Measurements from ENCODE around the gene PSMD14.

DNA sequence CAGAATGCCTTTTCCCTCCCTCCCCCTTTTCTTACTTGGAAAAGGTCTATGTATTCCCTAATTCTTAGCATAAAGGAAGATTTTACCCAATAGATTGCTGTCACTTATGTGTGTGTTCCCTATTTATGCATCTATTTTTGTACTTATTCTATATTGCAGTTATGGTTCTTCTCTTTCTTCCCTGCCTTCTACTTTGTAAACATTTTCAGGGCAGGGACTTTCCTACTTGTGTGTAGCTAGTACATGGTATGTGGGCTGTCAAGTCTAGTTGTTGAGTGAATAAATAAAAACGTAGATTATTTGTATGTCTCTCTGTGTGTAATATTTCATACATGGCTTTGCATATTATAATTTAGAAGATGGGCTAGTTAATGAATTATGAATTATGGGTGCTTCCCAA lies 45.3 kb downstream of the PSMD14 start:
- no peak for TF ChIP-seq POLR2A (IDR thresholded peaks at IDR 0.05; ENCODE audit: extremely low read depth, insufficient read length)
- TF ChIP-seq, protein P1, sequence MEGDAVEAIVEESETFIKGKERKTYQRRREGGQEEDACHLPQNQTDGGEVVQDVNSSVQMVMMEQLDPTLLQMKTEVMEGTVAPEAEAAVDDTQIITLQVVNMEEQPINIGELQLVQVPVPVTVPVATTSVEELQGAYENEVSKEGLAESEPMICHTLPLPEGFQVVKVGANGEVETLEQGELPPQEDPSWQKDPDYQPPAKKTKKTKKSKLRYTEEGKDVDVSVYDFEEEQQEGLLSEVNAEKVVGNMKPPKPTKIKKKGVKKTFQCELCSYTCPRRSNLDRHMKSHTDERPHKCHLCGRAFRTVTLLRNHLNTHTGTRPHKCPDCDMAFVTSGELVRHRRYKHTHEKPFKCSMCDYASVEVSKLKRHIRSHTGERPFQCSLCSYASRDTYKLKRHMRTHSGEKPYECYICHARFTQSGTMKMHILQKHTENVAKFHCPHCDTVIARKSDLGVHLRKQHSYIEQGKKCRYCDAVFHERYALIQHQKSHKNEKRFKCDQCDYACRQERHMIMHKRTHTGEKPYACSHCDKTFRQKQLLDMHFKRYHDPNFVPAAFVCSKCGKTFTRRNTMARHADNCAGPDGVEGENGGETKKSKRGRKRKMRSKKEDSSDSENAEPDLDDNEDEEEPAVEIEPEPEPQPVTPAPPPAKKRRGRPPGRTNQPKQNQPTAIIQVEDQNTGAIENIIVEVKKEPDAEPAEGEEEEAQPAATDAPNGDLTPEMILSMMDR (IDR thresholded peaks at IDR 0.05; ENCODE audit: low read depth, low read length), result no peak
- TF ChIP-seq MYC (IDR thresholded peaks at IDR 0.05; ENCODE audit: low read depth, low read length), result no peak
- TF ChIP-seq, protein P2, sequence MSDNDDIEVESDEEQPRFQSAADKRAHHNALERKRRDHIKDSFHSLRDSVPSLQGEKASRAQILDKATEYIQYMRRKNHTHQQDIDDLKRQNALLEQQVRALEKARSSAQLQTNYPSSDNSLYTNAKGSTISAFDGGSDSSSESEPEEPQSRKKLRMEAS (IDR thresholded peaks at IDR 0.05; ENCODE audit: low read depth, low read length), result no peak
